ENCODE measurements around the gene ASCL5. TPM values are rescaled to one million over a fixed set of nuclear protein-coding genes. Genes with fewer than 3 reads are reported as not detected.

ASCL5 gene
- total RNA-seq, 1 donor from 2014 or later: not detected

DNA sequence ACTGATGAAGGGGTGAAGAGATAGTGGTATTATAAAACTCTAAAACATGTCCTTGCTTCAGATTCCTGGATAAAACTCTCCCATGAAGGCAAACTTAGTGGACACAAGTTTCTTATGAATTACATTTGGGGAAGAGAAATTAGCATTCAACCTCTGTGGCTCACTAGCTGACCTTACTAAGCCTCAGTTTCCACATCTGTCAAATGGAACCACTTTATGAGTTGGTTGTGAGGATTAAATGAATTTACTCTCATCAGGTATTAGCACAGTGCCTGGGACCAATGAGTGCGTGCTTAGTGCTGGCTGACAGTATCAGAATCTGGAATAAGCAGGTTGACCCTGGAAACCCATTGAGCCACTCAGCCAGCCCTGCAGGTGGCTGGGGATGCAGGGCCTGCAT lies 17.3 kb downstream of the ASCL5 start:
- Mint-ChIP-seq H3K27ac (no peak overlapping the region), H3K4me3 (ENCODE audit: low read depth) (no peak overlapping the region), H3K27me3 (ENCODE audit: low read depth) (peaks cover 15% of the 10 kb centered on the region), H3K4me1 (ENCODE audit: low read depth) (no peaks in the 10 kb centered on the region), H3K9me3 (no peaks in the 10 kb centered on the region), H3K36me3 (ENCODE audit: low read depth) (no peaks in the 10 kb centered on the region)
- intact Hi-C loops (cut with micrococcal nuclease): loop anchor here (10.0 kb wide), 1 partner anchor 485 kb away; the partner anchor contains the start of gene KIF14
- DNase-seq (ENCODE audit: low spot score): no peak

DNA sequence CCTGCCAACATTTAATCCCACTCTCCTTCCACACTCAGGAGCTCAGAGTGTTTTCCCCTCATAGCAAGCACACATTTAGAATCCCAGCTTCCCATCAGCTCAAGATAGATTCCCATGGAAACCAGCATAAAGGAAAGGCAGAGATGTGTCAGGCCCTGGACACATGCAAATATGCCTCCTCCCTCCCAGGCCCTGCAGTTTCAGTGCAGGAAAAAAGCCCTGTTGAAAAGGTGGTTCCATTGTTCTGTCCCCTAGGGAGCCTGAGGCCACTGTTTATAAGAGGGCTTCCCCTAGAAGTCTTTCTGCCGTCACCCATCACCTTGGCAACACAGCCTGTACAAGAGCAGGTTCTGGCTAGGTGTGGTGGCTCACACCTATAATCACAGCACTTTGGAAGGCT lies 18.4 kb downstream of the ASCL5 start:
- intact Hi-C loops (cut with micrococcal nuclease): no loop called here
- H3K4me3 Mint-ChIP-seq (ENCODE audit: low read depth): no peak overlapping the region
- H3K9me3 Mint-ChIP-seq: no peaks in the 10 kb centered on the region
- no peaks in the 10 kb centered on the region for H3K36me3 Mint-ChIP-seq (ENCODE audit: low read depth)
- H3K27ac Mint-ChIP-seq: no peak overlapping the region
- peaks cover 11% of the 10 kb centered on the region for H3K27me3 Mint-ChIP-seq (ENCODE audit: low read depth)
- no peak for DNase-seq (ENCODE audit: low spot score)
- no peaks in the 10 kb centered on the region for H3K4me1 Mint-ChIP-seq (ENCODE audit: low read depth)

DNA sequence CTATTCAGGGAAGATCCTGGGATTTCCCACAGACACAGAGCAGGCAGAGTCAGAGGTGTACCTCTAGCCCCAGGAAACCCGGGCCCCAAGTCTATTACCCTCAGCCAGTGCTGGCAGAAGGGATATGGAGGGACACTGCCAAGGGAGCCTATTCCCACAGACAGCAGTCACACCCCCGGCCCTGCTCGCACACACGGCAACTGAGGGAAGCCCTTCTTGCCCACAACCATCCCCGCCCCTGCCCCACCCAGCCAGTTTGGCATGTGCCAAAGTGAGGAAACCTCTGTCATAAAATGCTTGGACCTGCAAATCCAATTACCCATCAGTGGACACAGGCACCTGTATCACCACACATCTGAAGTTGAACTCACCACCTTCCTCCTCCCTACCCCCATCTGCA lies 21.3 kb downstream of the ASCL5 start:
- H3K4me1 Mint-ChIP-seq (ENCODE audit: low read depth): no peaks in the 10 kb centered on the region
- peaks cover 1% of the 10 kb centered on the region for H3K27me3 Mint-ChIP-seq (ENCODE audit: low read depth)
- no peaks in the 10 kb centered on the region for H3K9me3 Mint-ChIP-seq
- no peak overlapping the region for H3K4me3 Mint-ChIP-seq (ENCODE audit: low read depth)
- DNase-seq (ENCODE audit: low spot score): no peak
- no peaks in the 10 kb centered on the region for H3K36me3 Mint-ChIP-seq (ENCODE audit: low read depth)
- no peak overlapping the region for H3K27ac Mint-ChIP-seq
- intact Hi-C loops (cut with micrococcal nuclease): no loop called here

DNA sequence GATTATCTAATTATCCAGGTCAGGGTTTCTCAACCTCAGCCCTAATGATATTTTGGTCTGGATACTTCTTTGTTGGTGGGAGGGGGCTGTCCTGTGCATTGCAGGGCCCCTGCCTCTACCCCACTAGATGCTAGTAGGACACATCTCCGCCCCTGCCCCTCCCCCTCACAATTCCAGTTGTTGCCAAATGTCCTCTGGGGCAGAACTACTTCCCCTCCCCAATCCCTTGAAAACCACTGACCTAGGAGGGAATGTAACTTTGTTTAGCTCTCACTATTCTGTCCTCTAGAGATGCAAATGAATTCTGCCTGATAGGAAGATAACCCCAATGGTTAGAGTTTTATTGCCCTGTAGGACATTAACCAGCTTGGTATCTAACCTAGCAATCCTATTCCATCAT lies 22.8 kb downstream of the ASCL5 start:
- H3K36me3 Mint-ChIP-seq (ENCODE audit: low read depth): no peaks in the 10 kb centered on the region
- intact Hi-C loops (cut with micrococcal nuclease): no loop called here
- H3K4me1 Mint-ChIP-seq (ENCODE audit: low read depth): no peaks in the 10 kb centered on the region

DNA sequence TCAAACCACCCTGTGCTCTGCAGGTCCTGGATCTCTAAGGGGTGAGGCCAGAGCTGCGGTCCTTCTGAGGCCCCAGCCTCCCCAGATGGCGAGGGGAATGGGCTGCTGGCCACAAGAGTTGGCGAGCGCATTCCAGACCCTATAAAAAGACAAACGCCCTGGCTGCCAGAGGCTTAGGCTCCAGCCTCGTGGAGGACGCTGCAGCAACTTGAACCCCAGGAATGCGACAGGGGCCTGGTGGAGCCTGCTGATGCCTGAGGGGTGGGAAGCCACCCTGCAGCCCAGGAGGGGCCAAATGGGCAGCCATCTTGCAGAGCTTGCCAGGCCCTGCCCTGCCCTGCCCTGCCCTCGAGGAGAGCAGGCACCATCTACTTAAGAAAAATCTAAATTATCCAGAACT lies 23.3 kb downstream of the ASCL5 start:
- no peaks in the 10 kb centered on the region for H3K9me3 Mint-ChIP-seq
- no peaks in the 10 kb centered on the region for H3K4me1 Mint-ChIP-seq (ENCODE audit: low read depth)
- peaks cover 1% of the 10 kb centered on the region for H3K27me3 Mint-ChIP-seq (ENCODE audit: low read depth)
- H3K36me3 Mint-ChIP-seq (ENCODE audit: low read depth): no peaks in the 10 kb centered on the region
- no peak overlapping the region for H3K27ac Mint-ChIP-seq
- intact Hi-C loops (cut with micrococcal nuclease): no loop called here
- no peak for DNase-seq (ENCODE audit: low spot score)
- no peak overlapping the region for H3K4me3 Mint-ChIP-seq (ENCODE audit: low read depth)

More for the DNA sequence above, 22.8 kb downstream of the ASCL5 start:
- Mint-ChIP-seq H3K27ac (no peak overlapping the region), H3K27me3 (ENCODE audit: low read depth) (peaks cover 1% of the 10 kb centered on the region), H3K9me3 (no peaks in the 10 kb centered on the region), H3K4me3 (ENCODE audit: low read depth) (no peak overlapping the region)
- no peak for DNase-seq (ENCODE audit: low spot score)

DNA sequence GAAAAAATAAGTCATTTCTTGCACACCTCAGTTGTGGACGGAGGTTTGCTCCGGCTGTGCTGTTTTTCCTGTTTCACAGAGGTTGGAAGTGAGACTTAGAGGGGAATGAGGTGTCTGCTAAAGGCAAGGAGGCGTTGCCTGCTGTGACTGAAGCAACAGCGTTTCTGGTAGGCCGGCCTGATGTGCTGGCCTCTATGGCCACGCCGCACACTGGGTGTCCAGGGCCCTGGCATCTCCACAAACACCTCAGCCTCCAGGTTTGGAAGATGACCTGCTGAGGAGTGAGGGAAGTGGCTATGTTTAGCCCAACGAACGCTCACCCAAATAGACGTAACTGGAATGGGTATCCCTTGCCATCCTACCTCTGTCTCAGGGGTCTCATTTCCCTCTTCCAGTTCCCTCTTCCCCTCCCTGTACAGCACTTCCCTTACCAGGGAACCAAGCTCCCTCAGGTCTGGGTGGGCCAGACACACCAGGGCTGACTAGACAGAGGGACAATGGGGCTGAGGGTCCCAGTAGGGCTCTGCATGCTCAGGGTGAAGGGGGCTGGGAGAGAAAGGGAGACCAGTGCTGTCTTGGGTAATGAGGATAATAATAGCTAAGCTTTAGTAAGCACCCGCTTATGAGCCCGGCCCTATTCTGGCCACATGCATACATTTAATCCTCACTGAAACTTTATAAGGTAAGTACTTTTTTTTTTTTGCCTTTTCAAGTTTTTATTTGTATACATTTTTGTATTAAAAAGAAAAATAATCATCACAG lies 26.6 kb downstream of the ASCL5 start:
- intact Hi-C loops (cut with micrococcal nuclease): no loop called here
- peaks cover 5% of the 10 kb centered on the region for H3K27me3 Mint-ChIP-seq (ENCODE audit: low read depth)
- H3K36me3 Mint-ChIP-seq (ENCODE audit: low read depth): no peaks in the 10 kb centered on the region
- no peak for DNase-seq (ENCODE audit: low spot score)
- no peak overlapping the region for H3K4me3 Mint-ChIP-seq (ENCODE audit: low read depth)
- H3K9me3 Mint-ChIP-seq: no peaks in the 10 kb centered on the region
- H3K27ac Mint-ChIP-seq: no peak overlapping the region
- H3K4me1 Mint-ChIP-seq (ENCODE audit: low read depth): no peaks in the 10 kb centered on the region

DNA sequence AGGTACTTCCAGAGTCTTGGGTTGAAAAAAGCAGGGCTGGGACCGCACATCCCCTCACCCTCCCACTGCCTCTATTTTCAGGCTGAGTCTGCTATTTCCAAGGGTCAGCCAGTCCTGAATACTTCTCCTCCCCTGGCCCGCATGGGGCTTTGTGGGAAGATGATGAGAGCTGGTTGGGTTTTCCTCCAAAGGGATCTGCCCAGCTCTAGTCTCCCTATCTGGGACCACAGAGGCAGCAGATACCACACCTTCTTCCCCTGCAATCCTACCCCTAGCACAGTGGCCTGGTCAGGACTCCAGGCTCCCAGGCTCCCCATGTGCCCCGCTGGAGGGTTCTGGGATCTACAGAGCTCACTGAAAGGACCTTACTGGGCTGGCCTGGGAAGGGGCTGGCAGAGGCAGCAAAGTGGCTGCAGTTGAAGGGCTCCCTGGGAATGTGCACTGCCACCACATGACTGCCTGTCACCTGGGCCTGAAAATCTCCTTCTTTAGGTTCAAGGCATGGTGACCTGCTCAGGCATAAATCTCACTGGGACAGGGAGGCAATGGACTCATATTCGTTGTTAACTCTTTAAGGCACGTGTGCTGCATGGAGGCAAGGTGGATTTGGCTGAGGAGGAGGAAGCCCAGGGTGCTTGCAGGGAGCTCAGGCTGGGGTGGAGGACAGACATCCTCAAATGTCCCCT lies 27.8 kb downstream of the ASCL5 start:
- no peak overlapping the region for H3K4me3 Mint-ChIP-seq (ENCODE audit: low read depth)
- intact Hi-C loops (cut with micrococcal nuclease): no loop called here
- no peaks in the 10 kb centered on the region for H3K36me3 Mint-ChIP-seq (ENCODE audit: low read depth)
- peaks cover 5% of the 10 kb centered on the region for H3K27me3 Mint-ChIP-seq (ENCODE audit: low read depth)
- no peaks in the 10 kb centered on the region for H3K4me1 Mint-ChIP-seq (ENCODE audit: low read depth)
- H3K9me3 Mint-ChIP-seq: no peaks in the 10 kb centered on the region
- H3K27ac Mint-ChIP-seq: no peak overlapping the region
- no peak for DNase-seq (ENCODE audit: low spot score)

DNA sequence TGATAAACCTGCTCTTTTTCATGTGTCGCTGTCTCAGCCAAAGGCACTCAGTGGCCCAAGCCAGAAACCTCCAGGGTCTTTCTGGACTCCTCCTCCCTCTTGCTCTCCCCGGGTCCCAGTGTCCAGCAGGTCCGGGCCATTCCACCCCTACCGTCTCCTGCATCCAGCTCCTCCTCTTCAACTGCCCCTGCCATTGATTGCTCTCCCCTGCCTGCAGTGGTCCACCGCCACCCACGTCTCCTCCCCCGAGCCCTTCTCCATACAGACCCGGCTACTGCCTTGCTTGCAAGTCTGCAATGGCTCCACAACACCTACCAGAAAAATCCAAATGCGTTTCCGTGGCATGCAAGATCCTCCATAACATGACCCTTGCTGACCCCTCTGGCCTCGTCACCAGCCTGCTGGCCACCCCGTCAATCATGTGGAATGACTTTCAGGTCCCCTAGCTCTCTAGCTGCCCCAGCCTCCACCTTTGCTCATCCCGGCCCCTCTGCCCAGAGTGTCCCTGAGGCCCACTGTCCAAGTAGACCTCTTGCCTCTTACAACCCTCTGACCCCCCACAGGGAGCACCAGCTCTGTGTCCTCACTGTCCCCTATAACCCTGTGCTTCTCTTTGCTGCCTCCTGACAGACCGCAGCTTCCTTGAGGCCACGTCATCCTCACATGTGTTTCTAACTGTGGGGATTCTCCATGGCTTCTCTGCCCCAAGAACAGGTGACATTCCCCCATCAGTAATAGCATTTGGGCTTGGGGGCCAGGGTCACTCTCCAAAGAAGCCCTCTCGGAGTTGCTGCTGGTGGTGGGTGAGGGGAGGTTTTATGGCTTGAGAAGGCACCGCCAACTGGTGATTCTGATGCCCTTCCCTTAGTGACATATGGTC lies 29.8 kb downstream of the ASCL5 start:
- Mint-ChIP-seq H3K4me3 (ENCODE audit: low read depth) (no peak overlapping the region), H3K27me3 (ENCODE audit: low read depth) (peaks cover 5% of the 10 kb centered on the region), H3K36me3 (ENCODE audit: low read depth) (no peaks in the 10 kb centered on the region), H3K27ac (no peak overlapping the region), H3K4me1 (ENCODE audit: low read depth) (no peaks in the 10 kb centered on the region), H3K9me3 (no peaks in the 10 kb centered on the region)
- DNase-seq (ENCODE audit: low spot score): no peak
- intact Hi-C loops (cut with micrococcal nuclease): no loop called here

DNA sequence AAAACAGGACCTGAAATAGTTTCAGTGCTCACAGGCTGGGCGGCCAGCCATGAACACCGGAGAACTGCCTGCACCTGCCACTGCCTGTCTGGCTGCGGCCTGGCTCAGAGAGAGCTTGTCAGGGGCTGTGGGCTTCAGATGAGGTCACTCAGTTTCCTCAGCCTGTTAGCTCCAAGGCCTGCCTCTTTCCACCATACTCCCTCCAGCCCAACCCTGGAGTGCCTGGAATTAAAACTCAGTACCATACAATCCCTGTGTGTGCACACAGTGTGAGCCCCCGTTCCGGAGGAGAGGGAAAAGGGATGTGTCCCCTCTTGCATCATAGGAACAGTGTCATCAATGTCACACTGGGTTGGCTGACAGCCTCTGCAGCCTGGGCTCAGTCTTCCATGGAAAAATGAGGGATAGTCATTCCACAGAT lies 30.9 kb downstream of the ASCL5 start:
- H3K27ac Mint-ChIP-seq: no peak overlapping the region

DNA sequence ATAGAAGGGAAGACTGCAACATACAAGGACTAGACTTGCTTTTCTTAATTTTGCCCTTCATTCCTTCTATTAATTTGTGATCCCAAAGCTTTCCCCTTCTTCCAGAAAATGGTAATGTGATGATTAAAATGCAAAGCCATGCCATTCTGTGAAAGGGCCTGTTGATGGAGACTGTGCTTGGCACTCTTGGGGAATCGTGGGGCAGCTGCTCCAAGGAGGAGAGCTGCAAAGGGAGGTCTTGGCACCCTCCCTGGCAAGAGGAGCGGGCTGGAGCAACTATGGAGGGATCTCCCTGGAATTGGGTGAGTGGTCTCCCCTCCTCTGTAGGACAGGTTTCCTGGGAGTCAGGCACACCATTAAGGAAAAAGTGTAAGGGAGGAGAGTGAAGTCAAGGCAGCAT lies 31.4 kb downstream of the ASCL5 start:
- H3K27me3 Mint-ChIP-seq (ENCODE audit: low read depth): peaks cover 5% of the 10 kb centered on the region
- H3K36me3 Mint-ChIP-seq (ENCODE audit: low read depth): no peaks in the 10 kb centered on the region
- no peaks in the 10 kb centered on the region for H3K4me1 Mint-ChIP-seq (ENCODE audit: low read depth)

More for the DNA sequence above, 30.9 kb downstream of the ASCL5 start:
- no peaks in the 10 kb centered on the region for H3K36me3 Mint-ChIP-seq (ENCODE audit: low read depth)
- DNase-seq (ENCODE audit: low spot score): no peak
- no peak overlapping the region for H3K4me3 Mint-ChIP-seq (ENCODE audit: low read depth)
- intact Hi-C loops (cut with micrococcal nuclease): no loop called here
- peaks cover 5% of the 10 kb centered on the region for H3K27me3 Mint-ChIP-seq (ENCODE audit: low read depth)
- H3K9me3 Mint-ChIP-seq: no peaks in the 10 kb centered on the region
- H3K4me1 Mint-ChIP-seq (ENCODE audit: low read depth): no peaks in the 10 kb centered on the region

DNA sequence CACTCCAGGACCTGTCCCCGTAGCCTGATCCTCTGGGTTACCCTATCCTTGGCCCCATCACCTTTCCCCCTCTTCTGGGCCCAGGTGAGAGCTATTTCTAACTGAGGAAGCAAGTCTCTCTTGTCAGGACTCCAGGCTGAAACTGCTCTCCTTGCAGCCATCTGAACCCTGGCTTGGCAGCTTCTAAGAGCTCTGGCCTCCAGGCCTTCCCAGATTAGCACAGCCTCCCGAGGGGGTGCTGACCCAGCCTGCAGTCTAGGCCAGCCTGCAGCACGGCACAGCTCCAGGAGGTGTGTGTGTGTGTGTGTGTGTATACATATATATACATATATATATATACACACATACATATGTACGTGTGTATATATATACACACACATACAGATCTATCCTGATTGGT lies 32.2 kb downstream of the ASCL5 start:
- intact Hi-C loops (cut with micrococcal nuclease): no loop called here
- no peaks in the 10 kb centered on the region for H3K36me3 Mint-ChIP-seq (ENCODE audit: low read depth)
- H3K9me3 Mint-ChIP-seq: no peaks in the 10 kb centered on the region
- no peak overlapping the region for H3K4me3 Mint-ChIP-seq (ENCODE audit: low read depth)
- peaks cover 5% of the 10 kb centered on the region for H3K27me3 Mint-ChIP-seq (ENCODE audit: low read depth)
- no peaks in the 10 kb centered on the region for H3K4me1 Mint-ChIP-seq (ENCODE audit: low read depth)
- no peak overlapping the region for H3K27ac Mint-ChIP-seq
- no peak for DNase-seq (ENCODE audit: low spot score)

More for the DNA sequence above, 31.4 kb downstream of the ASCL5 start:
- Mint-ChIP-seq H3K4me3 (ENCODE audit: low read depth) (no peak overlapping the region), H3K27ac (no peak overlapping the region), H3K9me3 (no peaks in the 10 kb centered on the region)
- no peak for DNase-seq (ENCODE audit: low spot score)
- intact Hi-C loops (cut with micrococcal nuclease): no loop called here

DNA sequence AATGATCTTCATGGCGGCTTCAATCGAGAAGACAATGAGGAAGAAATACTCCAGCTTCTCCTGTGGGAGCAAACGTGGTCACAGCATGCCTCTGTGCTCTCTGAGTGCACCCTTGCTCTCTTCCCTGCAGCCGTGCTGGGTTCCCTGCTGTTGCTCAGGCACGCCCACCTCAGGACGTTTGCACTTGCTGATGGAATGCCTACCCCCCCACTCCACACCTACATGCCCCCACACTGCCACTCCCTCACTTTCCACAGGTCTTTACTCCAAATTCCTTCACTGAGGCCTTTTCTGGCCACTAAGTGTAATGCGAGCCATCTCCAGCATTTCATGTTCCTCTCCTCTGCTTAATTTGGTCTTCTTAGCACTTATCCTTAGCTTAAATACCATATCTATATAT lies 33.0 kb downstream of the ASCL5 start:
- Mint-ChIP-seq H3K9me3 (no peaks in the 10 kb centered on the region), H3K4me3 (ENCODE audit: low read depth) (no peak overlapping the region), H3K36me3 (ENCODE audit: low read depth) (no peaks in the 10 kb centered on the region), H3K27me3 (ENCODE audit: low read depth) (peaks cover 5% of the 10 kb centered on the region), H3K27ac (no peak overlapping the region), H3K4me1 (ENCODE audit: low read depth) (no peaks in the 10 kb centered on the region)
- intact Hi-C loops (cut with micrococcal nuclease): no loop called here
- DNase-seq (ENCODE audit: low spot score): no peak

DNA sequence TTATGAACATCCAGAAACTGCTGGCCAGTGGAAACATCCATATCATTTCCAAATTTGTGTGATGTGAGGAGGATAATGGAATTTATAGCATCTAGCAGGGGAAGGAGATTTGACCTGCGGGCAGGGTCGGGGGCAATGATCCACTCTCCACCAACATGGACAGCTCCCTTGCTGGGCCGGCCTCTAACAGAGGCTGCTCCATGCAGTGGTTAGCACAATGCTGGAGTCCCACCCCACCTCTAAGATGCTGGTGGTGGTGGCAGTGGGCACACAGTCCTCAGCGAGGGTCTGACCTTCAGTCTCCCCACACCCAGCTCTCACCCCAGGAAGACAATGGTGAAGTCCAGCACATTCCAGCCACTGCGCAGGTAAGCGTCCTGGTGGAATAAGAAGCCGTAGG lies 33.4 kb downstream of the ASCL5 start:
- Mint-ChIP-seq H3K4me1 (ENCODE audit: low read depth) (no peaks in the 10 kb centered on the region), H3K27ac (no peak overlapping the region), H3K4me3 (ENCODE audit: low read depth) (no peak overlapping the region), H3K36me3 (ENCODE audit: low read depth) (no peaks in the 10 kb centered on the region), H3K9me3 (no peaks in the 10 kb centered on the region), H3K27me3 (ENCODE audit: low read depth) (peaks cover 5% of the 10 kb centered on the region)
- intact Hi-C loops (cut with micrococcal nuclease): no loop called here
- DNase-seq (ENCODE audit: low spot score): no peak
